Endometrium (tissue), 2 donors: ENCODE data around the gene RPN2.
A peak's percentile ranks its signal among the peaks of the same experiment; 100 is the strongest.
"Not testable (repeated sequence)": the region's sequence is repeated elsewhere in the genome, so short reads cannot be mapped to it uniquely, and the experiment has no call there.

ENCODE experiments used
- FAIRE-seq: peaks from 2 replicates; lab custom pipeline; 2012; peaks lifted over from hg19 to GRCh38; lab: Jason Lieb, UNC
- donor health status: control.
- donor health status: control.

Gene RPN2

DNA sequence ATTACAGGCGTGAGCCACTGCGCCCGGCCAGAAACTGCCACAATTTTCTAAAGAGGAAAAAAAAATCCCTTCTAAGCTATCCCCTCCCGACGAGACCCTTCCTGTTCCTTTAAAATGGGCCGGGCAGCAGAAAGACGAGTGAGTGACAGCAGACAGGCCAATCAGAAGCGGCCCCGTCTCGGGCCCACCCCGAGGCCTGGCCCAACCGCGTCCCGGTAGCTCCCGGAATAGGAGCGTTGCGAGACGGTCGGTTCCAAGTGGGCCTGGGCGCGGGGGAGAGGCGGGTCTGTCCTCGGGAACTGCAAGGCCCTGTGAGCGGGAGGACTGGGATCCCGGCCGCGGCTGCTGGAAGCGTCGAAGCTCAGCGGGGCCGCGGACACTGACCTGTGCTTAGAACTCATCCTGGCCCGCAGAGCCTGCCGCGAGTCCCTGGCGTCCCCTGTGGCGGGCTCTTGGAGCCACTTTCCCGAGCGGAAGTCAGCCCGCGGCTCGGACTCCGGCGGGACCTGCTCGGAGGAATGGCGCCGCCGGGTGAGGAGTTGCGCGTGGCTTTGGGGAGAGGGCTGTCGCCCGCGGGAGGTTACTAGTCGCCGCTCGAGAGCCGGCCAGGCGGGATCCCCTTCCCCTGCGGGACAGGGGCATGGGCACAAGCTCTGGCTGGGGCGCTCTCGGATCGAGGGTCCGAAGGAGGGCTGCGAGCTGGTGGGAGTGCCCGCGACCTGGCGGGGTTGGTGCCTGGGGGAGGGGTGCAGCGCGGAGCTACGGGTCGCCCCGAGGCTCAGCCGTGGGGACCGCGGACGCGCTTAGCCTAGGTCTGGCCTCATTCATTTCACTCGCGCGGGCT is at the start of gene RPN2, which contains the start of gene MROH8:
TSS of gene RPN2 (plus strand) at position 492 of the 844 bp plus-strand sequence. CDS start at position 519, 27 bp downstream.
TSS of gene MROH8 (minus strand) at position 710 of the 844 bp plus-strand sequence.
- peak; percentile 81 for FAIRE-seq

DNA sequence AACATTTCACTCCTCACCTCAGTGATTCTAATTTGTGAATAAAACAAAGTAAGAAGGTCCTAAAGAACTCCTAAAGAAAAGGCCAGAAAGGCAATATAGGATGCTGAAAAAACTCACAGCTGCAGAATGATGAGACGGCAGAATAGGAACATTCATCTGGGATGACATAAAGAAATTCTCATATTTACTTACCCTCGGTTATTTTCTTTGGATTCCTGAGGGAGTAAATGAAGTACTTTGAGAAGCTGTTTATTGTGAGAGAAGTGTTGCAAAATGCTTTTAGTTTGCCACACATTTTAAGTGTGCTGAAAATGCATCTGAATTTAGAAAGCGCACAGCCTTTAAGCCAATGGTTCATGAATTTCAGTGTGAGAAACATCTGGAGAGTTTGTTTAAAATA is 47.6 kb upstream of the RPN2 start:
- FAIRE-seq, result no peak

DNA sequence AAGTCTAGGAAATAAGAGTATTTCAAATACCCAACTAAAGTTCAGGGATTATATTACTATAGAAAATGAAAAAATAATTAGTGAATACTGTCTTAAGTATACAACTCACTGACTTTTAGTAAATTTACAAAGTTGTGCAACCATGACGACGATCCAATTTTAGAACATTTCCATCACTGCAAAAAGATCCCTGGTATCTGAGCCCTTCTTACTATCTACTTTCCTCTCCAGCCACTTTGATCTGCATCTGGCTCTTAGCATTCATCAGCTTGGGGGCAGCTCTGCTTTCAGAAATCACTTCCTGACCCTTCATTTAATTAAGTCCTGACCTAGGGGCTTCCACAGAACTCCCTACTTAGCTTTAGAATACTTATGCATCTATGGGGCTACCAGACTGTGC is 45.2 kb upstream of the RPN2 start:
- no peak for FAIRE-seq

DNA sequence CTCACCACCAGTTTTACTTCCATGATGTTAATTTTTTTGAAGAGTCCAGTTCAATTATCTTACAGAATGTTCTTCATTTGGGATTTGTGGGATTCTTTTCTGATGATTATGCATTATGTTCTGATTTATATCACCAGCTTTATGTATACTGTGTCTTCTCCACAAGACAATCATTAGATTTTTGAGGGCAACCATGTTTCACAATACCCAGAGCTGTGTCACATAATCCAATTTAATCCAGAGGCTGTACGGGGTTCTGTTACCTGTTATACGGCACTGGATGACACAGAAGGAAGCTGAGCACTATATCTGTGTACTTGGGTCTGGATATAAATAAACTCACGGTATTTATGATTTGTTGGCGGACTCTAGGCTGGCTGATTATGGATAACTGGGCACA is 41.6 kb upstream of the RPN2 start:
- no peak for FAIRE-seq

DNA sequence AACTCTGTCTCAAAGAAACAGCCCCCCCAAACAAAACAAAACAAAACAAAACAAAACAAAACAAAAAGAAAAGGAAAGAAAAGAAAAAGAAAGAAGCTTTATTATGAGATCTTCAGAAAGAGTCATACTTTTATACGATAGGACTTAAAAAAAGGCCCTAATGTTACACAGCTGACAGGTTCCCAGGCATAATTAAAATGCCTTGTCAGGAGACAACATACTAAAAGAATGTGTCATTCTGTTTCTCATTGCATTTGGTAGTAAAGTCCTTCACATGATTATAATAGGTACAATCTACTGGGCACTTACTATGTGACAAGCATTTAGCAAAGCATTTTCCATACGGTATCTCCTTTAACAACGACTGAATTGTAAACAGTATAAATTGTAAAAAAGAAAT is 36.4 kb upstream of the RPN2 start:
- FAIRE-seq, result no peak

DNA sequence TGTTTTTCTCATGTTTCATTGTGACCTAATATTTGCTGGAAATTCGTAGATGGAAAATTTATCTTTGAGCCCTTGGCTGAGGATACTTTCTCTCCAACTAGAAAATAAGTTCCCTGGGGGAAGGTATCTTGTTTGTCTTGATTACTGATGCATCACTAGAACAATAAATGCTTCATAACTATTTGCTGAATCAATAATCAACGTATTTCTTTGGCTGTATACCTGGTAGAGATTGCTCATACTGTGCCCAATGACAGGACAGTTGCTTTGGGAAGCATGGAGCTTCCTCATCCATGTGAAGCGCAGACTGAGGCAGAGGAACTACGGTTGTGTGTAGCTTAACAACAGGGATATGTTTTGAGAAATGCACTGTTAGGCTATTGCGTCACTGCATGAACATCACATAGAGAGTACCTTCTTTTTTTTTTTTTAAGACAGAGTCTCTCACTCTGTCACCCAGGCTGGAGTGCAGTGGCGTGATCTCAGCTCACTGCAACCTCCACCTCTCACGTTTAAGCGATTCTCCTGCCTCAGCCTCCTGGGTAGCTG is 34.2 kb upstream of the RPN2 start:
- no peak for FAIRE-seq

DNA sequence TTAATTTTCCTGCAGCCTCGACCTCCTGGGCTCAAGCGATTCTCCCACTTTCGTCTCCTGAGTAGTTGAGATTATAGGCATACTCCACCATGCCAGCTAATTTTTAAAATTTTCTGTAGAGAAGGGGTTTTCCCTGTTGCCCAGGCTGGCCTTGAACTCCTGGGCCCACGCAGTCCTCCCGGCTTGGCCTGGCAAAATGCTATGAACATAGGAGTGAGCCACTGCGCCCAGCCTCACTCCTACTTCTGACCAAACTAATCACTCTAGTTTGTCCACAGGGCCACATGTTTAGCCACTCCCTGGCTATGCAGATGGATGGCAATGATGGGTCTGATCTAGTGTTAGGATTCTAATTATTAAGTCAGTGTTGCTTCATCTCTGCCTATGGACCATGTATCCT is 31.9 kb upstream of the RPN2 start:
- no peak for FAIRE-seq

DNA sequence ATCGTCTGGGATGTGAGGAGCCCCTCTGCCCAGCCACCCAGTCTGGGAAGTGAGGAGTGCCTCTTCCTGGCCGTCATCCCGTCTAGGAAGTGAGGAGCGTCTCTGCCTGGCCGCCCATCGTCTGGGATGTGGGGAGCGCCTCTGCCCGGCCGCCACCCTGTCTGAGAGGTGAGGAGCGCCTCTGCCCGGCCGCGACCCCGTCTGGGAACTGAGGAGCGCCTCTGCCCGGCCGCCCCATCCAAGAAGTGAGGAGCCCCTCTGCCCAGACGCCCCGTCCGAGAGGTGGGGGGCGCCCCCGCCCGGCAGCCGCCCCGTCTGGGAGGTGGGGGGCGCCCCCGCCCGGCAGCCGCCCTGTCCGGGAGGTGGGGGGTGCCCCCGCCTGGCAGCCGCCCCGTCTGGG is 28.3 kb upstream of the RPN2 start:
- not testable (repeated sequence) for FAIRE-seq

DNA sequence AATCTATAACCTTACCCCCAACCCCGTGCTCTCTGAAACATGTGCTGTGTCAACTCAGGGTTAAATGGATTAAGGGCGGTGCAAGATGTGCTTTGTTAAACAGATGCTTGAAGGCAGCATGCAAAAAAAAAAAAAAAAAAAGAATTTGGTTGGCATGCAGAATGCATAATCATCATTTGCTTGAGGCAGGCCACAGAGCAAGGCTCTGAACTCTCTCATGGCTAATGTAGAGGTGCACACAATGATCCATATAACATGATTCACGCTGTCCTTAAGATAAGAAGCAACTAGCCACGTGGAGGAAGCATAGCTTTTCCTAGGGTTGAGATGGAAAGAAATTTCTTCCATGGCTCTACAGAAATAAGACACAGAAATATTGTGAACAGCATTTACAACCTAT is 27.6 kb upstream of the RPN2 start:
- no peak for FAIRE-seq

DNA sequence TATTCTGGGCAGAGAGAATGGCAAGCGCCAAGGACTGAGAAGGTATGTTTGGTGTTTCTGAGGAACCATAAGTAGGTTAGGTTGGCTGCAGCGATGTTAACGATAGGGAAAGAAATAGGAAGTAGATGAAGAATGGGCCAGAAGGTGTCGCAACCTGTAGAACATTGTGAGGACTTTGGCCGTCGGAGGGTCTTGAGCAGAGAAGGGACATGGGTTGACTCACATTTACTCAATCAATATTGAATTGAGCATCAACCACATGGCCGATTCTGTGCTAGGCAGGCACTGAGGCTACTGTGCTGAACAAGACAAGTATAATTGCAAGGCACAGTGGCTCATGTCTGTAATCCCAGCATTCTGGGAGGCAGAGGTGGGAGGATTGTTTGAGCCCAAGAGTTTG is 26.8 kb upstream of the RPN2 start:
- no peak for FAIRE-seq

DNA sequence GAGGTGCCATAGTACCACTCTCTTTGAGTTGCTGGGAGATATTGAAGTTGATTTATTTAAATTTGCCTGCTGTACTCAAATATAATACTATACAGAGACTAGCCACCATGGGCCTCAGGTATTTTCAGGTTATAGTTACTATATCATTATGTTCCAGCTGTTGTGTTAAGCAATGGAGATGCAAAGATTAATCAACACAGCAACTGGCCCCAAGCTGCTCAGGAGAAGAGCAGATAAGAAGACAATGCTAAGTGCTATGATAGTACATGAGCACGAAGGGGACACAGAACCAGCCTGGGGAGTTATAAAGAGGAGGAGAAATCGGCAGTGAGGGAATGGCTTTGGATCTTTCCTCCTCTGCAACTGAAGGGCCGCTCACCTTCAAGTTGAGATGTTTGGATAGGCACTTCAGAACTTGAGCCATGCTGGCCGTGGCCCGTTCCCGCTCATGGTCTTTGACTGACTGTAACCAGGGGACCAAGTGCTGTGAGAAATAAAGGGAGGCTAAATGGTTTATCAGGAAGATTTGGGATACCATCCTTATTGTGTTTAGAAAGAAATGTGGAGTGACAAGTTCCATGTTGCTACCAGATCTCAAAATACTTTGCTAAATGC is 24.3 kb upstream of the RPN2 start:
- no peak for FAIRE-seq

DNA sequence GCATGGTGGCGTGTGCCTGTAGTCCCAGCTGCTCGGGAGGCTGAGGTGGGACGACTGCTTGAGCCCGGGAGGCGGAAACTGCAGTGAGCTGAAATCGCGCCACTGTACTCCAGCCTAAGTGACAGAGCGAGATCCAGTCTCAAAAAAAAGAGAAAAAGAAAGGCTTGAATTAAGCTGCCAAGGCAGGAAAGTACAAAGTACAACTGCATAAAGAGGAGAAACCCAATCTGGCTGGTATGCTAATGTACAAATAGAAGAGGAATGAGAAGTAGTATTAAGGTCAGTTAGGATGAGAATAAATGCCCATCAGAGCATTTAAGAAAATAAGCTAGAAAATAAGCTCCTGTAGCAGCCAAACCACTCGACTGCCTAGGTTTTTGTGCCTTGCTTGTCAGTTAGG is 23.1 kb upstream of the RPN2 start:
- FAIRE-seq, result no peak

DNA sequence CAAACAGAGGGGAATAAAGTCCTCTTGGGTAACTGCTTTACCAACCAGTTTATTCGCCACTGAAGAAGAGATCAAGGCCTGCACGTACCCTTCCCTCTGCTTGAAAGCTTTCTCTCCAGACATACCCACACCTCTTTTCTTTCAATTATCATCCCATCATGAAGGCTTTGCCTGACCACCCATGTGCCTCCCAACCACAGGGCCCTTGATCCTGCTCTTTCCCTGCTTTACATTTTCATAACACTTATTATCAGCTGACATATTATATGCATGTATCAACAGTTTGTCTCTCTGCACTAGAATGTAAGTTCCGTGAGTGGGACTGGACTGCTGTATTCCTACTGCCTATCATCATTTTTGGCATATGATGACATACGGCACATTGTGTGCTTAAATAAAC is 20.9 kb upstream of the RPN2 start:
- FAIRE-seq, result no peak

DNA sequence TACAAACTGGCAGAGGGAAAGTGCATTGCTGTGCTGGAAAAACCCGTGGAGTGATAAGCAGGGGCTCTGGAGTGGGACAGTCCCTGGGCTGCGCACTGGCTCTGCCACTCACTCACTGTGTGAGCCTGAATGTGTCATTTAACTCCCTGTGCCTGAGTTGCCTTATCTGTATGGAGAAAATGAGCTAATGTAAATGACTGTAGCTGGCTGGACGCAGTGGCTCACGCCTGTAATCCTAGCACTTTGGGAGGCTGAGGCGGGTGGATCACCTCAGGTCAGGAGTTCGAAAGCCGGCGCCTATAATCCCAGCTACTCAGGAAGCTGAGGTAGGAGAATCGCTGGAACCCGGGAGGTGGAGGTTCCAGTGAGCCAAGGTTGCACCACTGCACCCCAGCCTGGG is 18.4 kb upstream of the RPN2 start:
- FAIRE-seq, result no peak

DNA sequence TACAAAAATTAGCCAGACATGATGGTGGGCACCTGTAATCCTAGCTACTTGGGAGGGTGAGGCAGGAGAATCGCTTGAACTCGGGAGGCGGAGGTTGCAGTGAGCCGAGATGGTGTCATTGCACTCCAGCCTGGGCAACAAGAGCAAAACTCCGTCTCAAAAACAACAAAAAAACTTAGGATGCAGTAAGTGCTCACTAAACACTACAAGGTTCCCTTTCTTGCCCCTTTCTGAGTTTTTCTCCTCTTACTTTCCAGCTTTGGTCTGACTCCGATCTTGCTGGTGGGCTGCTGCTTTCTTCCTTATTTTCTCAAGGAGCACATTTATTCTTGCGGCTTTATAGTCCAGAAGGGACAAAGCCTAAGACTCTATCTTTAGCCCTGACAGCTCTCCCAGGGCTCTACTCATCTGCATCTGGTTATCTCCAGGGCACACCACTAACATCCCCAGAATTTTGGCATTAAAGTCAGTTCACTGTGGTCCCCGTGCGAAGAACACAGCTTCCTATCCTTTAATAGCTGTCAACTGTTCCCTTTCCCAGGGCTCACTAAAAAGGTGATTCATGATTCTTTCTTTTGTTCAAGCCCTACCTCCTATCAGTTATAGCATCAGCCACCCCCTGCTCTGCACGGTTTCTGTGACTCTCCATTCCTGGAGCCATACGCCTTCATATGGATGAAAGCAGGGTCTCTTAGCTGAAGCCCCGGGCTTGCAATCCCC is 17.1 kb upstream of the RPN2 start:
- FAIRE-seq, result no peak

DNA sequence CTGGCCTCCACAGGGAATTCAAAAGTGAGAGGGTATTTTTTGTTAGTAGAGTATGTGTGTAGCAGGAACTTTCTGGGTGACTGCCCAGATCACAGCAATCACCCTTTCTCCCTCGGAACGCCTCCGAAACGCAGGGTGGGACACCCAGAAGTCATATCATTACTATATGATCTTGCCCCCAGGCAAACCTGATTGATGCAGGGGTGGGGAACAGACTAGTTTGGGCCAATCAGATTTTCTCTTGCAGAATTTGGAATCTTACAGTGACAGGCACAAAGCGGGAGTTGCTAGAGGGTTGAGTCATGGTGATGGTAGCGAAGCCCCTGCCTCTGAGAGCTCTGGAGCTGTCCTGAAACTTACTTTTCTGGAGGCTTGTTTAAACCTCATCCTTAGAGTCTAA is 16.5 kb upstream of the RPN2 start:
- FAIRE-seq, result no peak

DNA sequence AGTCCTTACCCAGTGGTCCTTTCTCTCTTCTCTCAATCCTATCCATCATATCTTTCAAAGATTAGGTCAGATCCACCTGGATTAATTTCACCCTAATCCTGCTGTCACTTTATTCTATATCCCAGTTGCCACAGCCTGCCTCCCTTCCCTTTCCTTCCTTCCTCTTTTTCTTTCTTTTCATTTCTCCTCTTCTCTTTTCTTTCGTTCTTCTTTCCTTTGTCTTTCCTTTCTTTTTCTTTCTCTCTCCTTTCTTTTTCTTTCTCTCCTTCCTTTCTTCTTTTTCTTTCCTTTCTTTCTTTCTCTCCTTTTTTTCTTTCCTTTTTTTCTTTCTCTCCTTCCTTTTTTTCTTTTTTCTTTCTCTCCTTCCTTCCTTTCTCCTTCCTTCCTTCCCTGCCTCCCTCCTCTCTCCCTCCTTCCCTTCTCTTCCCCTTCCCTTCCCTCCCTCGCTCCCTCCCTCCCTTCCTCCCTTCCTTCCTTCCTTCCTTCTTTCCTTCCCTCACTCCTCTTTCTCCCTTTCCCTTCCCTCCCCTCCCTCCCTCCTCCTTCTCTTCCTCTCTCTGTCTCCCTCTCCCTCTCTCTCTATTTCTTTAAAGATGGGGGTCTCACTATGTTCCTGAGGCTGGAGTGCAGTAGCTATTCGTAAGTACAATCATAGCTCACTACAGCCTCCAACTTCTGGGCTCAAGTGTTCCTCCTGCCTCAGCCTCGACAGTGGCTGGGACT is 15.1 kb upstream of the RPN2 start:
- no peak for FAIRE-seq

DNA sequence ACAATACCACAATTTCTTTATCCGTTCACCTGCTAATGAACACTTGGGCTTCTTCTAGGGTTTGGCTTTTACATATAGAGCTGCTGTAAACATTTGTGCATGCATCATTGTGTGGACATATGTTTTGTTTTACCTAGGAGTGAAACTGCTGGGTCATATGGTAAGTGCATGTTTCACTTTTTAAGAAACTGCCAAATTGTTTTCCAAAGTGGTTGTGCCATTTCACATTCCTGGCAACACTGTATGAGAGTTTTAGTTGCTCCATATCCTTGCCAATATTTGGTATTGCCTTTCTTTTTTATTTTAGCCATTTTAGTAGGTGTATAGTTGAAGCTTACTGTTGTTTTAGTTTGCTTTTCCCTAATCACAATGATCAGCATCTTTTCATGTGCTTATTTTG is 14.1 kb upstream of the RPN2 start:
- FAIRE-seq, result no peak

DNA sequence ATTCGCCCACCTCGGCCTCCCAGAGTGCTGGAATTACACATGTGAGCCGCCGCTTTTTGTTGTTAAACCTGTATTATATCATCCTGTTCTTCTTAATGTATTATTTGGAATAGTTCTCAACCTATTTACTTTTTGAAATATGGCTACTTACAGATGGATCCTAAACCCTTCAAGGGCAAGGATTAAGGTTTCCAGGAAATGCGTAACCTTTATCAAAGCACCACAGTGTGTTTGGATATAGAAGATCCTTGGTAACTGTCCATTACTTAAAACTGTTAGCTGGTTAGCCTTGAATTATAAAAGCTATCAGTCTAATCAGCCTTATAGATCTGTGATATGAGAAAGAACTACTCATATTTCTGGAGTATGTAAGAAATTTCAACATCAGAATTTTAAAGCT is 12.3 kb upstream of the RPN2 start:
- no peak for FAIRE-seq

DNA sequence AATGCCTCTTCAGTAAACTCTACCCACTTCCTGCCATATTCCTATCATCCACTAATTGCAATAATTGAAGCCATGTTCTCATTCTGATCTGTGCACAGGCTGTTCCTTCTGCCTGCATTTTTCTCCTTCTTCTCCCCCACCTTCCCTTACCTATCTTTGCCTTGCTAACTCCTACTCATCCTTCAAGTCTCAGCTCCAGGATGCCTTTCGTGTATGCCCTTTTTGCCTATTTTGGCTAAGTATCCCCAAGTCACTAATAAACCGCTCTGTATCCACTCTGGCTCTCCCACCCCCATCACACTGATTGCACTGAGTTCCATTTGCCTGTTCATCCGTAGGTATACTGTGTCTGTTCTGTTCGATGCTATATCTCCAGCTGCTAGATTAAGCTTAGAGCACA is 6.3 kb upstream of the RPN2 start:
- FAIRE-seq, result no peak

DNA sequence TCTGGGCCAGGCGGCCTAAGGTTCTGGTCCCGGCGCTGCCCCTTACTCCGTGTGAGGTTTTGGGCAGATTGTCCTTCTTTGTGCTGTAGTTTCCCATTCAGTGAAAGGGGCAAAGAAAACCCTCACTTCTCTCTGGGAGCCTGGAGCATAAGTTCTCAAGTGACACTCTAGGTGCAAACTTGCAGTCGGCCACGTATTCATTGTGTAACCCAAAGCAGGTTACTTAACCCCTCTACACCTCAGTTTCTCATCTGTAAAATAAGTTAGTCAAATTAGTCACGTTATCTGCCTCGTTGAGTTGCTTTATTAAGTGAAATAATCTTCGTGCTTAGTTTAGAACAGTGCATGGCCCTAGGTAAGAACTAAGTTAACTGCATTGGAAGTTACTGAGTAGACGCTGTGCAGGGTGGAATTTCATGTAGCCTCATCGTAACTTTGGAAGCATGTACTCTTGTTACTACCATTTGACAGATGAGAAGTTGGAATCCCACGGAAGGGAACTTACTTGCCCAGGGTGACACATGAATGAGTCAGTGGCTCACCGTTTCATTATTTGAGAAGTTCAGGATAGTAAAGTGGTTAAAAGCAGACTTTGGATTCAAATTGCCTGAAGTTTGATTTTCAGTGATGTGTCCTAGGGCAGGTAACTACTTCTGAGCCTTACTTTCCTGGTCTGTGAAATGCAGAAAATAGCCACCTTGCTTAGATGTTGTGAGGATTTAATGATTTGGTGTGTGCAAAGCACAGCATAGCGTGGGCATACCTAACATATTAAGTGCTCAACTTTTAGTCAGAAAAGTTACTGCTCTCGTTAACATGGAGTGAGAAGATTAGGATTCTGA is 774 bp downstream of the RPN2 start:
- FAIRE-seq, result no peak
